DMS153 treated with DMSO at 0.1 percent for 48 hours (cell line): ENCODE data around the gene PLXNA4.

Experiments
- DNase-seq: peaks from one replicate; lab custom pipeline; 2025; ENCODE audit not compliant: unreplicated experiment; lab: John Stamatoyannopoulos, UW

The PLXNA4 gene

GRCh38 chr7:132446666-132447278 is 129.5 kb downstream of the PLXNA4 start:
- DNase-seq, result no peak

DNA sequence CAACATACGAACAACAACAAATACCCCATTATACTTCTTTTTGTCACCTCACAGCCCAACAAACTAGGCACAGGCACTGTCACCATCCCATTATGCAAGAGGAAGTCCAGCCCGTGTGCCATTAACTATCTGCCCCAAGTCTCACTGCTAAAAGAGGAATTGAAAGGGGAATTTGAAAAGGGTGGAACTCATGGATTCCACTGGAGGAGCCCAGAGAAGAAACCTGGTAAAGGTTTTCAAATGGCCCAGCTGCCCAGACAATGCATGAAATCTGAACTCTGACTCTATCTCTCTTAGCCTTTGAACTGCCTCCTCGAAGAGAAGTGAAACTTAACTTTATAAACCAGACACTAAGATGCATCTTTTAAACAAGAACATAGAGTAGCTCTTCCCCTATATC is 130.0 kb downstream of the PLXNA4 start:
- DNase-seq, result no peak

DNA sequence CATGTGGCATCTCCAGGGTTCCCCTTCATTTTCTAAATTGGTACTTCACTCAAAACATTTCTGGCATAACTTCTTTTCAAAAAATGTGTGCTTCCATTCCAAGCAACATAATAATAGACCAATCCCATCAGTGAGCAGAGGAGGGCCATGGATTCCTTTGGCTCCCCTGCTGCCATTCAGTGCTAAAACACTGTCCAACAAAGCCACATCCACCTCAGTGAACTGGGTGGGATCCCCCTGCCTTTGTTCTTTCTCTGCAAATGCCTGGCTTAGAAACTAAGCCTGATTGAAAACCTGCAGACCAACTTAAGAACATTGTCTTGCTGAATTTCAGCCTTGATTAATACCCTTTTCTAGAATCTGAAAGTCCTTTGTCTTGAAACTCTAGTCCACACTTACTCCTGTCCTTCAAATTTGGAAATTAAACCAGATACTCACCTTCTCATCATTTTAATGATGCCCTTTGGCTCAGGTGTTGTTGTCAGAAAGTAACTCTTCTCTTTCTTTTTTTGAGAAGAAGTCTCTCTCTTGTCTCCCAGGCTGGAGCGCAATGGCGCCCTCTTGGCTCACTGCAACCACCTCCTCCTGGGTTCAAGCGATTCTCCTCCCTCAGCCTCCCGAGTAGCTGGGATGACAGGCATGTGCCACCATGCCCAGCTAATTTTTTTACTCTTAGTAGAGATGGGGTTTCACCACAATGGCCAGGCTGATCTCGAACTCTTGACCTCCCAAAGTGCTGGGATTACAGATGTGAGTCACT is 132.3 kb downstream of the PLXNA4 start:
- no peak for DNase-seq

DNA sequence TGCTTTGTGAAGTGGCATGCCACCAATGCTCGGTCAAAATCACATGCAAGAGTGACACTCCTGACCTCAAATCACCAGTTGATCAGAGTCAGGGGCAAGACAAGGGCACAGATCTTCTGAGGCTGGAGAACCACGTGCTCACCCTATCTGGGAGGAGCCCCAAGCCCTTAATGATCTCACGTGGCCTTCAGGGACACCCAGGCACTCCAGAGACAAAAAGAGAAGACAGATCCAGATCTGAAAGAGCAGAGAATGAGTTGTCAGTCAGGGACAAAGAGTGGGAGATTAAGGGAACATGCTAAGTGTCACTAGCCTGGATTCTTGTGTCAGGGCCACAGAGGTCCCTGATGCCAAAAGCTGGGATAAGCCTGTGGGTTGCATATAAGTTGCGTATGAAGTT is 134.3 kb downstream of the PLXNA4 start:
- no peak for DNase-seq

DNA sequence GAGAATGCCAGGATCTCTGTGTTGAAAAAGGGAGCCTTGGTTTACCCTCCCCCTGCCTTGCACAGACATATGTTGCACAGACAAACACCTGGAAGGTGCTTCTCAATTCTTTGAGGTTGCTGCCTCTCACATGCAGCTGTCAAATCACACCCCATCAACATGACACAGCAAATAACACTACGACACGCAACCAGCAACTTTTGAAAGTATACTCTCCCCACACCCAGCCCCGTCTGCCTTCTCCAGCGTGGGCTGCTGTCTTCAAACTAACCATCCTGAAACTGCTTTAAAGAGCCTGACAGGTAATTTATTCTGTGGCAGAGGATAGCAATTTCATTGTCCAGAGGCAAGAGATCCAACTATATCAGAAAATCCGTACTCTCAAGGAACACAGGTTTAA is 136.1 kb downstream of the PLXNA4 start:
- DNase-seq, result no peak

GRCh38 chr7:132438926-132439325 is 137.3 kb downstream of the PLXNA4 start:
- no peak for DNase-seq

DNA sequence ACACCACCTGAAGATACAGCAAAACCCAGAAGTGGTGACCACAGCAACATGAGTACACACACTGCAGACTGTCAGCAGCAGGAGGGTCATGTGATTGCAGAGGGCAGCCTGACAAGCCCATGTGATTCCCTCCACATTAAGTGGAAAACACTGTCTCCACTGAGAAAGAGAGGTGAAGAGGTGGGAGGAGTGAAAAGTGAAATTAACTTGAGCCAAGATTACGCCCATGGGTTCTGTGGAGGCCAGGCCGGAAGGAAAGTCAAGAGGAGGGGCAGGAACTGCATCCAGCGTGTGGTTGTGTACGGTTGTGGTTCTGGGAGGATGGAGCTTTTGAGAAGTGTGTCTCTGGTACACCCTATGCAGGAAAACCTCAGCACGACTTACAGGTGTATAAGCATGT is 138.5 kb downstream of the PLXNA4 start:
- no peak for DNase-seq

- peak; percentile 30 for DNase-seq
These were observed 140.1 kb downstream of the PLXNA4 start for GRCh38 chr7:132436121-132436520.

DNA sequence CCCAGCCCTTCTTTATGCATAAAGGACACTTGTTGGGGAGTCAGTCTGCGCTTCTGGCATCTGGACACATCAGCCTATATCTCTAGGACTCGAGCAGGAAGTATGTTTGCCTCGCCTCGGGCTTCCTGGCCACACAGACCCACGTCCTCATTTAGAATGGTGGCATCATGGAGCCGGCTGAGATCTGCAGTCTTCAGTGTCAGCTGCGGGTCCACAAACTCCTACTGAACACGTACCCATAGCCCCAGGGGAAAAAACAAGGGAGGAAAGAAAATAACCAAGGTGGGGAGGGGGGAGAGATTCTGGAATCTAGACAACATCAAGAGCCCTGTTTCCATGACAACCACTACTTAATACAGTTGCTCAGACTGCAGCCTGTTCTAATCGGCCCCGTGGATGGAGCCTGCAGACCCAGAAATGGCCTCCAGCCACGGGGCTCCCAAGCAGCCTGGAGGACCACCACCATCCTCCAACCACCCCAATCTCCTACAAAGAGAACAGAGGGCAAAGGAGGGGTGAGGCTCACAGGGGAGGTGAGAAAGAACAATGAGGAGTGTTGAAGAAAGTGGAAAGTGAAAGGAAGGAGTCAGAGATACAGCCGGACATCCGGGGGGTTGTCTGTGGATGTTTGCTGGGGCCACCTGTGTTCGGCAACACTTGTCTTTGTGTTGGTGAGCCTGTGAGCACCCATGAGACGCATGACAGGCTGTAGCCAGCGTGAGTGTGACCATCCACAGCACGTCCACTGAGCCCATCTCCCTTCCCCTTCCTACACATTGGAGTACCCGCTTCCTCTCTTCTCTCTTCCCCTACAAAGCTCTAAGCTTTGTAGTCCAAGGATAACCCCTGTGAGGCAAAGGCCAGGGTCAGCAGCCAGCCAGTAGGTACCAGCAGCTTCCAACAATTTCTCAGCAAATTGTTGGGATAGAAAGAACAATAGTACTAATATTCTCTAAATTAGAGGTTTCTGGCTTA is 141.0 kb downstream of the PLXNA4 start:
- no peak for DNase-seq

DNA sequence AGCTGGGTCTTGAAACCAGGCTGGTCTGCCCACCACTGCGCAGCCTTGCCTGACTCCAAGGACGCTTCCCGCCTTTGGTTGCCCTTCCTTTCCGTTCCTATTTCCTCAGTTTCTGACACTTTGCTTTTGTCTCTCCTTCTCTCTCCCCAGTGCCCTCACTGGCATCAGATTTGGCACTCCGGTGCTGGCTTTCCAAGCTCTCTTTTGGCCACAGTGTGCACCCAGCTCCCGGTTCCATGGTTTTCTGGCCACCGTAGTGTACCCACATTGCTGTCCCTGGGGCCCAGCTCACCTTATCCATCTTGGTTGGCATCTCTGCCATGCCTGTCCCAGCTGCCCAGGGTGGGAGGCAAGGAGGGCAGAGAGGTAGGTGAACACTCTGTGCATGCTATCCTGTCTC is 142.2 kb downstream of the PLXNA4 start:
- DNase-seq, result no peak

DNA sequence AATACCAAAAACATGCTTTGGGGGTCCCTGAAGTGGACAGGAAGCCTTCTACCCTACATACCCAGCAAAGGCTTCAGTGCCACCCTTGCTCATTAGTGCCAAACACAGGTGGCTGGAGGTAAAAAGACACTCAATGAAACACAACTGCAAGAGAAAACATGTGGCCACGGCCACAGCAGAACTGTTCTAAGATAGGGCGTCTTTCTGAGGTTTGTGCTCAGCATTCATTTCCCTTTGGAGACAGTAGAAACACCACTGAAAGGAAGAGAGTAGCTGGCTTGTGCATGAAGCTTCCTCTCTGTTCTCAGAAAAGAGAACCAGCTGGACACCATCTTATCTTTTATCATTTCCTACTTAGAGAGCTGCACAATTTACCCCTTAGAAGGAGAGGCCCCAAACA is 143.0 kb downstream of the PLXNA4 start:
- no peak for DNase-seq

GRCh38 chr7:132430861-132431822 is 145.1 kb downstream of the PLXNA4 start:
- DNase-seq, result no peak

DNA sequence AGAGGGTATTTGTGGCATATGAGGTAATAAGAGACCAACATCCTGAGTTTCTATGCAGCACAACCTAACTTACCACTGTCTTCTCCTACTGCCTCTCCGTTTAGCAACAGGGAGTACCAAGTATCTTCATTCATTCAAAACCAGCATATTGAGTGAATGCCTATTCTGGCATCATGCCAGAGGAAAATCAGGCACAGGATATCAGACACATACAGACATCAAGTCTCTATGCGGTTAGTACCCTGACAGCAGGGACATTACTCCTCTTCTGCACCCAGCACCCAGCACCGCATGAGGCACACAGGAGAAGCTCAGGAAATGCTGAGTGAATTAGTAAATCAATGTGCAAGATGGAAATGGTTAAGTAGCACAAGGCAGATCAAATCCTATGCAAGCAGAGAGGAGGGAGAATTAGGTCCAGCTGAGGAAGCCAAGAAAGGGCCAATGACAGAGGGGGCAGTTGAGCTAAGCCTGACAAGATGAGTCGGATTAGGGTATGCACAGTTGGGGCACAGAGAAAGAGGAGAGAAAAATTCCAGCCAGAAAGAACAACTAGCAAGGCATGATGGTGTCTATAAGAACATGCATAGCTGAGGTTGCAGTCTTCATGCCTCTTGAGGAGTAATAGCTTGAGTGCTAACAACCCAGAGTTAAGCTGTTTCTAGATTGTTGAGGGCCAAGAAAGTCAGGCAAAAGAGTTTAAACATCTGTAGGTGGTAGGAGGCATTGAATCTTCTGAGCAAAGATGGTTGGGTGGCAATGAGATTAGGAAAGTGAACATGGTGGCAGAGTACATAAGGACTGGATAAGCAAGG is 146.0 kb downstream of the PLXNA4 start:
- no peak for DNase-seq

DNA sequence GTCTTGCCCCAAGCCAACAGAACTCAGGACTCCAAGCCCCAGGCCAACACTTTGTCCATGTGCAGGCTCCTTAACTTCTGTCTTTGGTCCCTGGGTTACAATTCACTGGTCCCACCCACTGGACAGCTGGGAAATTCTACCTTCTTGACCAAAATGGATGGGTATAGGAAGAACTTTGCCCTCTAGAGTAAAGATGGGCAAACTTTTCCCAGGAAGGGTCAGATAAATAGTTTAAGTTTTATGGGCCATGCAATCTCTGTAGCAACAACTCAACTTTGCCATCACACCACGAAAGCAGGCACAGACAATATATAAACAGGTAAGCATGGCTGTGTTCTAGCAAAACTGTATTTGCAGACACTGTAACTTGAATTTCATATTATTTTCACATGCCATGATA is 147.1 kb downstream of the PLXNA4 start:
- no peak for DNase-seq

GRCh38 chr7:132428247-132428919 is 147.9 kb downstream of the PLXNA4 start:
- no peak for DNase-seq

GRCh38 chr7:132425942-132426341 is 150.3 kb downstream of the PLXNA4 start:
- no peak for DNase-seq

GRCh38 chr7:132424821-132425724 is 151.2 kb downstream of the PLXNA4 start:
- DNase-seq, result no peak

GRCh38 chr7:132424277-132424676 is 152.0 kb downstream of the PLXNA4 start:
- DNase-seq, result no peak
